ENCODE data around the gene COMT.

The COMT gene

DNA sequence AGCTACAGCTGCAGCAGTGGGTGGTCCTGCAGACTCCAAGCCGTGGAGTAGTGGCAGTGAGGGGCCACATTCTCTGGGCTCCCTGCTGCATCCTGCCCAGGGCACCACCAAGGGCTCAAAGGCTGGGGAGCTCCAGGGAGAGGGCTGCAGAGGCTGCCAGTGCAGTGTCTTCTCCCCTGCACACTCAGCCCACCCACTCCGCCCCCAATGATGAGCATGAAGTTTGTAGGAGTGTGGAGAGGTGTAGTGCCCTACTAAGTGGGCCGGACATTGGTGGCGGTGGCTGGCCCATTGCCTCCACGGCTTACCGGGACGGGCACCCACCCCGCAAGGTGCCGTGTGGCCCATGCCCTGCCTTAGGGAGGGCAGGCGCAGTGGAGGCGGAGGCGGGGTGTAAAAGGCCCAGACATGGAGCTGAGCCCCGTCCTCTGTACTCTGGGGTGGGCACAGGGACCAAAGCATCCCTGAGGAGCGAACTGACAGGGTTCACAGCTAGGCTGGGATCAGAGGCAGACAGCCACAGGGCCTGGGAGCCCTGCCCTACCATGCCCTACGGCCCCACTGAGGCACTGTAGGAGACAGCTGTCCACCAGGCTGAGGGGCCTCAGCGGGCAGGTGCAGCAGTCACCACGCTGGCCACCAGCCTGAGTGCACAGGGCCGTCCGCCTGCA is 56.1 kb downstream of the COMT start:
- Histone ChIP-seq H3K36me3 (ENCODE audit: insufficient read depth, low read length) (no peaks in the 10 kb centered on the region), H3K4me1 (ENCODE audit: insufficient read depth, low read length) (peaks cover 10% of the 10 kb centered on the region; the same call in 1 of the 2 replicates), H3K9ac (ENCODE audit: low read depth, low read length) (no peak overlapping the region)

DNA sequence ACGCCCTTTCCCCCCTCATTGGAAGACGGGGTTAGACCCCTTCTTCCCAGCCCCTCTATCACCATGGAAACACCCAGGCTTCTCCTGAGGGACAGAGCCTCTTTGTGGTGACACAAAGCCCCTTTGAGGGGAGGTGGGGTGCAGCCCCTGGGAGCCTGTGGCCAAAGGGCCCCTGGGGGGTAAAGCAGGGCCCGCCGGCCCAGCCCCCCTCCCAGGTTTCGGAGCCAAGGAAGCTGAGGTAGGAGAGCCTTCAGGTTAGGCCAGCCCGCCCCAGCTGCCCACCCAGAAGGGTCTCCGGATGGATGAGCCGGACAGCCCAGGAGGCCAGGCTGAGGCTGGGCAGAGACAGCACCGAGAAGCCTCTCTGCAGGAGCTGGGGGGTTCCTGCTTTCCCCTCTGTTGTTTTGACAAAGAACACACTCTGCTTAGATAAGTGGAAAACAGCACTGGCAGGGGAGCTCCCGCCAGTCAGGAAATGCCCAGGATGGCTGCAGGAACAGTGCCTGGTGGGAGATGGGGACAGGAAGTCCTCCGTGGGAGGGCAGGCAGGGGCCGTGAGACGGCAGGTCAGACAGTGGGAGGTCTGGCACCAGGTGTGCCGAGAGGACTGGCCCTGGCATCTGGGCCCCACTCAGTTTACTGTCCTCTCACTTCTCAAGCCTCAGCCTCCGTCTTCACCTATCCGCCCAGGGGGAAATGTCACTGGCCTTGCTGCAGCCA is 56.8 kb downstream of the COMT start:
- no peak overlapping the region for H3K9ac ChIP-seq (ENCODE audit: low read depth, low read length)
- peaks cover 10% of the 10 kb centered on the region; the same call in 1 of the 2 replicates for H3K4me1 ChIP-seq (ENCODE audit: insufficient read depth, low read length)
- H3K9me3 ChIP-seq (ENCODE audit: control insufficient read depth, insufficient read depth, low read length): no peaks in the 10 kb centered on the region
- no peaks in the 10 kb centered on the region for H3K36me3 ChIP-seq (ENCODE audit: insufficient read depth, low read length)

More for the DNA sequence above, 56.1 kb downstream of the COMT start:
- no peaks in the 10 kb centered on the region for H3K9me3 ChIP-seq (ENCODE audit: control insufficient read depth, insufficient read depth, low read length)

DNA sequence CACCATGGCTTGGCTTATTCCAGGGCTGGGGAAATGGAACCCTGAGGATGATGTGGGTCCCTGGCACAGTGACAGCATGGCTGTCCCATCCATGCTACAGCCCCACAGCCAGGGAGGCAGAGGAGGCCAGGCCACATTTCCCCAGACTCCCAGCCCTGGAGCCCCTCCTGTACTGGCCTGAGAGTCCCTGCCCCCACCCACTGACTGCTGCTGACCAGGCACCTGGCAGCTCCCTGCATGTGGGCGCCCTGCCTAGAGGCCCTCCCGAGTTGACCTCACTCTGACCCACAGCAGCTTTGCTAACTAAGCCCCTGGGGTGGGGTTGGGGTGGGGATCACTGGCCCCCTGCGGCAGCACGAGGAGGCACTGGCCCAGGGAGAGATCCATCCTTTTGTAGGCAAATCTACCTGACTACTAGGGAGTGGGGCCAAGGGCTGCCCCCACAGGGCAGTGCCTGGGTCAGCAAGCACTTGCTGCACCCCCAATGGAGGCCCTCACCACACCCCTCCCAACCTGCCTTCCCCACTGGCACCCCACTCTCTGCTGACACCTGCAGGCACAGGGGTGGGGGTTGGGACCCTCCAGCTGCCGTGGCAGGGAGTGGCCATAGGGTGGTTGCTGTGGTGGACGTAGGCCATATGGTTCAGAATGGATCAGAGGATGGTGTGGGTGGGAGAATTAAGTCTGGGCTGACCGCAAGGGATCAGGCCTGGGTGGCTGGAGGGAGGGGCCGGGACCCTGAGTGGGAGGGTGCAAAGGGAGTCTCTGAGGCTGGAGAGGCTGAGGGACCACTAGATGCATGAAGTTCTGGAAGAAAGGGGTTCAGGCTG is 57.6 kb downstream of the COMT start:
- Histone ChIP-seq H3K4me1 (ENCODE audit: insufficient read depth, low read length) (peaks cover 10% of the 10 kb centered on the region; the same call in 1 of the 2 replicates), H3K9ac (ENCODE audit: low read depth, low read length) (no peak overlapping the region), H3K36me3 (ENCODE audit: insufficient read depth, low read length) (no peaks in the 10 kb centered on the region), H3K9me3 (ENCODE audit: control insufficient read depth, insufficient read depth, low read length) (peaks cover 5% of the 10 kb centered on the region; the same call in 1 of the 2 replicates)

DNA sequence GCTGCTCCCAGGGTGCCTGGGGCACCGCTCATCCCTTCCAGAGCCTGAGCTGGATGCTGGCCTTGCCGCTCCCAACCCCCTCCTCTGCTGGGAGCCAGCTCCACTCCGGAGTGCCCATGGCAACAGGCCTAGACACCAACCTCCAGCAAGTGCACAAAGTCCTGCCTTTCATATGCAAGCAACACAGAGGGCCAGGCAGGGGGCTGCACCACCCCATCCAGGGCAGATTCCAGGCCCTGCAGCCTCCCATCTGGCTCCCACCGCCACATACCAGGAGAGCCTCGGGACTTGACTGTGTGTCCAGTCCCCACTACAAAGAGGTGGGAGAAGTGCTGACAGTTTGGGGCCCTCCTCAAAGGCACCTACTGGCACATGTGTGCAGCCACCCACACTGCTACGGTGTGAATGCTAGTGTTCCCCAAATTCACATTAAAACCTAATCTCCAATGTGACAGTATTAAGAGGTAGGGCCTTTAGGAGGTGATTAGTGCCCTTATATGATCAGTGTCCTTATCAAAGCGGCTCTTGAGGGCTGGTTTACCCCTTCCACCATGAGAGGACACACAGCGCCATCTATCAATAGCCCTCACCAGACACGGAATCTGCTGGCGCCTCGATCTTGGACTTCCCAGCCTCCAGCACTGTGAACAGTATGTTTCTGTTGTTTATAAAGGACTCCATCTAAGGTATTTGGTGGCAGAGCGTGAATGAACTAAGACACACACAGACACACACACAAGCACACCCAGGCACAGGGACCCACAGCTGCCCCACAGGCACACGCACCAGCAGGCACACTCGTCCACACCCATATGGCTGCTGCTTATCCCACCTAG is 58.9 kb downstream of the COMT start:
- peaks cover 10% of the 10 kb centered on the region; the same call in 1 of the 2 replicates for H3K4me1 ChIP-seq (ENCODE audit: insufficient read depth, low read length)
- no peak overlapping the region for H3K9ac ChIP-seq (ENCODE audit: low read depth, low read length)
- H3K9me3 ChIP-seq (ENCODE audit: control insufficient read depth, insufficient read depth, low read length): peaks cover 5% of the 10 kb centered on the region; the same call in 1 of the 2 replicates
- H3K36me3 ChIP-seq (ENCODE audit: insufficient read depth, low read length): no peaks in the 10 kb centered on the region

DNA sequence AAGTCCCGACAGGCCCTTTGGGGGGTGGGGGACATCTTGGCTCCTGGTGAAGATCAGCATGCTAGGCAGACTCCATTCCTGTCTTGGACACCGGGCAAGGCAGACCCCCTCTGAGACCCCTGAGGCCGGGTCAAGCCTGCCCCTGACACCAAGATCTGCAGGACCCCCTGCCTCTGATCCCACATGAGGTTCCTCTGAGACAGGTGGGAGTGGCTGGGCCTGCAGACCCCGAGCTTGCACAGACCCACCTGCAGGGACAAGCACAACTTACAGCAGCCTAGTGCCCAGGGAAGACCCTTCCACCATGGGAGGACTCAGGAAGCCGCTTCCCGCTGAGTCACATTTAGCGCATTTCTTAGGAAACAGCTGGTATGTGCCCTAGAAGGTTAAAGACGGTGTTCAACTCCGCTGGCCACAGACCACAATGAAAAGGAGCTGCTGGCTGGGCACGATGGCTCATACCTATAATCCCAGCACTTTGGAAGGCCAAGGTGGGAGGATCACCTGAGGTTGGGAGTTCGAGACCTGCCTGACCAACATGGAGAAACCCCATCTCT is 59.6 kb downstream of the COMT start:
- H3K9ac ChIP-seq (ENCODE audit: low read depth, low read length): no peak overlapping the region
- peaks cover 5% of the 10 kb centered on the region; the same call in 1 of the 2 replicates for H3K9me3 ChIP-seq (ENCODE audit: control insufficient read depth, insufficient read depth, low read length)
- no peaks in the 10 kb centered on the region for H3K36me3 ChIP-seq (ENCODE audit: insufficient read depth, low read length)
- H3K4me1 ChIP-seq (ENCODE audit: insufficient read depth, low read length): peaks cover 10% of the 10 kb centered on the region; the same call in 1 of the 2 replicates

DNA sequence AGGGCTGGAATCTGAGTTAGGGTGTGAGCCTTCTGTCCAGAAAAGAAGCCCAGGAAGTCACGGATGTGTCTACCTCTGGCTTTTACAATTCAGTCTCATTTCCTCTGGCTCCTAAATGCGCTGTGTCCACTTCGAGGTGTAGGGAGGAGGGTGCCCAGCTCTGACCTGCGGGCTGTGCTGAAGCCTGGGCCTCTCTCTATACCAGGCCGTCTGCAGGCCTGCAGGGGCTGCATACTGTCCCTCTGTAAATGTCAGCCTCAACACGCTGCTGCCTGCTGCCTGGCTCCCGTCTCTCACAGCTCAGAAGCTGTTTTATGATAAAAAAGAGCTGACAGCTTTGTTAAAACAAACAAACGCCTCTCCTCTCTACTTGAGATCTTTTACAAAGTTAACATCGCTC is 60.6 kb downstream of the COMT start:
- H3K4me1 ChIP-seq (ENCODE audit: insufficient read depth, low read length): peaks cover 10% of the 10 kb centered on the region; the same call in 1 of the 2 replicates
- H3K9me3 ChIP-seq (ENCODE audit: control insufficient read depth, insufficient read depth, low read length): peaks cover 5% of the 10 kb centered on the region; the same call in 1 of the 2 replicates
- no peaks in the 10 kb centered on the region for H3K36me3 ChIP-seq (ENCODE audit: insufficient read depth, low read length)
- no peak overlapping the region for H3K9ac ChIP-seq (ENCODE audit: low read depth, low read length)

DNA sequence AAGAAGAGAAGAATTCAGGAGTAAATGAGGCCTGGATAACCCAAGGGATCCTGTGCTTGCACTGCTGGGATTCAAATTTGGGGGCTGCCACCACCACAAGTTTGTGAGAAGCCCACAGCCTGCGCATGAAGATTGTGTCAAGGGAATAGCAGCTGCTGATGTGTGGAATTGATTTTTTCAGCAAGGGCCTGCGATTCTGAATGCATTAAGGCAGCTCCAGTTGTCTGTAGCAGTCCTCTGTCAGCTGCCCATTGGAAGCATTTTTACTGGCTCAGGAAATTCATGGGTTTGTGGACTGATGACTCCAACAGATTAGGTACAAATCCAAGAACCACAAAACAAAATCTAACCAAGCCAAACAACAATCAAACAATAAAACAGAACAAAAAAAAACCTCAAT is 61.1 kb downstream of the COMT start:
- Histone ChIP-seq H3K36me3 (ENCODE audit: insufficient read depth, low read length) (no peaks in the 10 kb centered on the region), H3K9ac (ENCODE audit: low read depth, low read length) (no peak overlapping the region), H3K4me1 (ENCODE audit: insufficient read depth, low read length) (peaks cover 10% of the 10 kb centered on the region; the same call in 1 of the 2 replicates), H3K9me3 (ENCODE audit: control insufficient read depth, insufficient read depth, low read length) (peaks cover 5% of the 10 kb centered on the region; the same call in 1 of the 2 replicates)

DNA sequence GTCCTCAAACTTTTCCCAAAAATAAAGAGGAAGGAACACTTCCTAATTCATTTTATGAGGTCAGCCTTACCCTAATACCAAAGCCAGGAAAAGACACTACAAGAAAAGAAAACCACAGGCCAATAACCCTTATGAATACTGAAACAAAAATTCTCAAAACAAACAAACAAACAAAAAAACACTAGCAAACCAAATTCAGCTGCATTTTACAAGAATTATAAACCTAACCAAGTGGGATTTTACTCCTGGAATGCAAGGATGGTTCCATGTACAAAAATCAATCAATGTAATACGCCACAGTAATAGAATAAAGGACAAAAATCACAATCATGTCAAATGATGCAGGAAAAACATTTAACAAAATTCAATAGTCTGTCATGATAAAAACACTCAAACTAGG is 61.7 kb downstream of the COMT start:
- H3K9ac ChIP-seq (ENCODE audit: low read depth, low read length): no peak overlapping the region
- peaks cover 5% of the 10 kb centered on the region; the same call in 1 of the 2 replicates for H3K9me3 ChIP-seq (ENCODE audit: control insufficient read depth, insufficient read depth, low read length)
- H3K4me1 ChIP-seq (ENCODE audit: insufficient read depth, low read length): peaks cover 10% of the 10 kb centered on the region; the same call in 1 of the 2 replicates
- H3K36me3 ChIP-seq (ENCODE audit: insufficient read depth, low read length): no peaks in the 10 kb centered on the region

DNA sequence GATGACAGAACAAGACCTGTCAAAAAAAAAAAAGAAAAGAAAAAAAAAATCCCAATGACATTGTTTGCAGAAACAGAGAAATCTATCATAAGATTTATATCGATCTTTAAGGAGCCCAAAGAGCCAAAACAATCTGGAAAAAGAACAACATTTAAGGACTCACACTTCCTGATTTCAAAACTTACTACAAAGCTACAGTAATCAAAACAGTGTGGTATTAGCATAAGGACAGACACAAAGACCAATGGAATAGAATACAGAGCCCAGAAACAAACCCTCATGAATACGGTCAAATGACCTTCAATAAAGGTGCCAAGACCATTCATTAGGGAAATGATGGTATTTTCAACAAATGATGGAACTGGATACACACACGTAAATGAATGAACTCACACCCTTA is 62.9 kb downstream of the COMT start:
- H3K9me3 ChIP-seq (ENCODE audit: control insufficient read depth, insufficient read depth, low read length): peaks cover 5% of the 10 kb centered on the region; the same call in 1 of the 2 replicates
- H3K36me3 ChIP-seq (ENCODE audit: insufficient read depth, low read length): no peaks in the 10 kb centered on the region
- no peak overlapping the region for H3K9ac ChIP-seq (ENCODE audit: low read depth, low read length)
- H3K4me1 ChIP-seq (ENCODE audit: insufficient read depth, low read length): peaks cover 7% of the 10 kb centered on the region; the same call in 1 of the 2 replicates

DNA sequence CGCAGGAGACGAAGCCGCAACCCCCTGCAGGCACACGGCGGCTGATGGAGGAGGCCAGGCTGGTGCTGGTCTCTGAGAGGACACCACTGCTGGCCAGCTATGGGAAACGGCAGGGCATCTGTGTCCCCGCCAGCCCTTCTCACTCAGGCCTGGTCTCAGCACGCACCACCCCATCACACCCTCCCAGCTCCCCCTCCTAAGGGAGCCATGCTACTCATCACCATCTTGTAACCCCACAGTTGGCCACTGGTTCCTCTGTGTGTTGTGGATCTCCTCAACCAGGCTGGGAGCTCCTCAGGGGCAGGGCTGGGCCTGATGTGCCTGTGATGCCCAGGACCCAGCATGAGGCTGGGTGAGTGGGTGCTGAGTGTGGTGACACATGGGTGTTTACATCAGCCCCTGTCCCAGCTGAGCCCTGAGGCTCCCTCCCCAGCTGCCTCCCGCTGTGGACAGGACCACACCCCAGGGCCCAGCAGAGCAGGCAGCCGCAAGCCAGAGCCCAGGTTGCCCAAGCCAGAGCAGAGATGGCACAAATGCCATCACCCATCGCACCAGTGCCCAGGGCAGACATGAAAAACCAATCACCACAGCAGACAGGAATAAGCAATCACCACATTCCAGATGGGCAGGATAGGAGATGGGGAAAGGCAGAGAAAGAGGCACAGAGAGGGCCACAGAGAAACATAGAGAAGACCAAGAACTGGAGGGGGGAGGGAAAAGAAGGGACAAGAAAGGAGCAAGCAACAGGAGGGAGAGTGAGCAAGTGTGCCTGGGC is 66.8 kb downstream of the COMT start:
- no peaks in the 10 kb centered on the region for H3K36me3 ChIP-seq (ENCODE audit: insufficient read depth, low read length)
- H3K4me1 ChIP-seq (ENCODE audit: insufficient read depth, low read length): peaks cover 3% of the 10 kb centered on the region; the same call in 1 of the 2 replicates
- peaks cover 5% of the 10 kb centered on the region; the same call in 1 of the 2 replicates for H3K9me3 ChIP-seq (ENCODE audit: control insufficient read depth, insufficient read depth, low read length)
- no peak overlapping the region for H3K9ac ChIP-seq (ENCODE audit: low read depth, low read length)

DNA sequence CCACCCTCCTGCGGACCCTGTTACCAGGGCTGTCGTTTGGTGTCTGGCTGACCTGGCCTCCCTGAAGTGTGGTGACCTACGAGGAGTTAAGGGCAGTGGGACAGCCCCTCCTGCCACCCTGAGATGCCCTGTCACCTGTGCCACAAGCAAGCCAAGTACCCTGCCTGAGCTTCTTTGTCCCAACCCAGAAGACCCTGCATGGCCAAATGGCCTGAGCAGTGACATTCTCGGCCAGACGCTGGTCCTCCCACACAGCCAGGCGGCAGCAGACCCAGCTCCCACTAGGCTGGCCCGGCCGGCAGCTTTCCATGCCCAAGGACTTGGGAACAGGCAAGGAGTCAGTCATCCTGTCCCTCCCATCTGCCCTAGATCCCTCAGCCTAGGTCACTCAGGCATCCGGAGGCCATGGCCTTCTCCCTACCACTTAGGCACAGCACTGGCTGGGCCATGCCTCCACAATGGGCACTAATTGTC is 67.5 kb downstream of the COMT start:
- Histone ChIP-seq H3K36me3 (ENCODE audit: insufficient read depth, low read length) (no peaks in the 10 kb centered on the region), H3K4me1 (ENCODE audit: insufficient read depth, low read length) (peaks cover 3% of the 10 kb centered on the region; the same call in 1 of the 2 replicates), H3K9ac (ENCODE audit: low read depth, low read length) (no peak overlapping the region), H3K9me3 (ENCODE audit: control insufficient read depth, insufficient read depth, low read length) (peaks cover 1% of the 10 kb centered on the region; the same call in 1 of the 2 replicates)

DNA sequence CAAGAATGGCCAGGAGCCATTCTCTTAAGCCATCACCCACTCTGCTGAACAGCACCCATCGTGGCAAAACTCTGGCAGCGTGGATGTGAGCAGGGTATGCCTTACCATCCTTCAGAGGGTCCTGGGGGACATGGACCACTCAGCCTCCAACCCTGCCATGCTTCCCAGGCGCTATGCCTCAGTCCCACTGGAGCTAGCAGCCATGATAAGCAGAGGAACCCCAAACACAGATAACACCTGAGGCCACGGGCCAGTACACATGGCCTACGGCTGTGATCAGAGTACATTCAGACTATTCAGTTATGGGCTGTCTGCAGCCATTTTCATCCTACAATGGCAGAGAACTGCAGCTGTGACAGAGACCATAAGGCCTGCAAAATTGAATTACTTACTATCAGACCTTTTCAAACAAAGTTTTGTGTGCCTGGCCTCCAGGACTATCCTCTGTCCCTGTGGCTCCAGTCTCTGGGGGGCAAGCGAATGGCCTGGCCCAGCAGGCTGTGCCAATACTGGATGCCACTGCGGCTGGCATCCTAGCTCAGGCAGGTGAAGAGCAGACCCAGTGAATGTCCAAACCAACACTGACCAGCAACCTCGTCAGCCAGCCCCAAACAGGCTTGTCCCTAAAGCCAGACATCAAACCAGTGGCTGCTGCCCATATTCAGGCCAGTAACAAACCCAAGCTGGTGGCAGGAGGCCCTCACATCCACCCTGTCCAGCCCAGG is 68.2 kb downstream of the COMT start:
- H3K4me1 ChIP-seq (ENCODE audit: insufficient read depth, low read length): peaks cover 3% of the 10 kb centered on the region
- no peaks in the 10 kb centered on the region for H3K9me3 ChIP-seq (ENCODE audit: control insufficient read depth, insufficient read depth, low read length)
- no peaks in the 10 kb centered on the region for H3K36me3 ChIP-seq (ENCODE audit: insufficient read depth, low read length)
- no peak overlapping the region for H3K9ac ChIP-seq (ENCODE audit: low read depth, low read length)
